NCI-H226 (cell line): ENCODE data around the gene FBXW5.

Experiments used
- DNase-seq: peaks from one replicate; pipeline ENCODE4 v3.0.0-alpha.2; 2015

The FBXW5 gene

DNA sequence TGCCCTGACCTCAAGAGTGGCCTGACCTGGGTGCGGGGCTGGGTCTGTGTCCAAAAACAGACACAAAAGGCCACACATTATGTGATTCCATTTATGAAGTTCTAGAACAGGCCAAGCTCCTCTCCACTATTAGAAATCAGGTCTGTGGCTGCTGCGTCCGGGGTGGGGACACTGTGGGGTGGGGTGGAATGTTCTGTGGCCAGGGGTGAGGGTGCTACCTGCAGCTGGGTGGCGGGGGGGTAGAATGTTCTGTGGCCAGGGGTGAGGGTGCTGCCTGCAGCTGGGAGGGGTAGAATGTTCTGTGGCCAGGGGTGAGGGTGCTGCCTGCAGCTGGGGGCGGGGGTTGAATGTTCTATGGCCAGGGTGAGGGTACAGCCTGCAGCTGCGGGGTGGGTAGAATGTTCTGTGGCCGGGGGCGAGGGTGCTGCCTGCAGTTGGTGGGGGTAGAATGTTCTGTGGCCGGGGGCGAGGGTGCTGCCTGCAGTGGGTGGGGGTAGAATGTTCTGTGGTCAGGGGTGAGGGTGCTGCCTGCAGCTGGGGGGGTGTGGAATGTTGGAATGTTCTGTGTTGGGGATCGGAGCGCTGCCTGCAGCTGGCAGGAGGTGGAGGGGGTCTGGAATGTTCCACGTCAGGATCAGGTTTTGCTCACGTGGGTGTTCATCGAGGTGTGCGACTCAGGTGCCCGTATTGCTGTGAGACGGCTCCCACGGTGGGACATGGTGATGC is 15.8 kb upstream of the FBXW5 start:
- no peak for DNase-seq

DNA sequence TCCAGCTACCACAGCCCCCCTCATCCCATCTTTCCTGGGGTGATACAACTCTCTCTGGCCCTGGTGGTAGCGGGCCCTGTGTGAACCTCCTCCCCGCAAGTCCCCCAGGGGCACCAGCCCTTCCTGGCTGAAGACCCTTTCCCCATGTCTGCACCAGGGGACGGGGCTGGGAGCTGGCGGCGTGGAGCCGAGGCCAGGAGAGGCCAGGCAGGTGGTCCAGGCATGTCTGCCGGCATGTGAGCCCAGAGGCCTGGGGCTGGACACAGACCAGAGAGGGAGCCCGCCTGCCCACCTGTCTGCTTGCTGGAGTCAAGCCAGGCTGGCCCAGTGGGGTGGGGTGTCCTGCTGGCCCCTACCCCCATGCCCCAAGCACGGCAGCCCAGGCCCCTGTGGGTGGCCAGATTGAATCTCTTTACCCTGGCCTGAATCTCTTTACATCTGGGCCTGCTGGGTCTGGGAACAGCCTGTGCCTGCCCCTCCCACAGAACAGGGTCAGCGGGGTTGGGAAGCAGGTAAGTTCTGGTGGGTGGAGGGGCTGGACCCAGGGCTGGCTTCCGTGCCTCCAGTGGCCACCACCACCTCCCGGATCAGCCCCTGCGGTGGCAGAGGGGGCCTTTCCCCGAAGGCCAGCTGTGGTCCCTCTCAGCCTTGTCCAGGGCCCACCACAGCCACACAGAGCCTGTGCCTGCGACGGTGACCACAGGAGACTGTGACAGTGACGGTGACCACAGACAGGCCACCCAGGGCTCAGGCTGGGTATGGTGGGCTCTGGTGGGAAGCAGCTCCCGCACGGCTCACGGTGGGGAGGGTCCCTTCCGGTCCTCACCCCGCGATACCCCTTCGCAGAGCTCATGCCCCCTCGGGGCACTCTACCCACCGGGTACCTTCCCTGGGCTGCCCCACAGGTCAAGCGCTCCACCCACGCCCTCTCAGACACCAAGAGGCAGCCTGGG is 14.6 kb upstream of the FBXW5 start:
- no peak for DNase-seq

DNA sequence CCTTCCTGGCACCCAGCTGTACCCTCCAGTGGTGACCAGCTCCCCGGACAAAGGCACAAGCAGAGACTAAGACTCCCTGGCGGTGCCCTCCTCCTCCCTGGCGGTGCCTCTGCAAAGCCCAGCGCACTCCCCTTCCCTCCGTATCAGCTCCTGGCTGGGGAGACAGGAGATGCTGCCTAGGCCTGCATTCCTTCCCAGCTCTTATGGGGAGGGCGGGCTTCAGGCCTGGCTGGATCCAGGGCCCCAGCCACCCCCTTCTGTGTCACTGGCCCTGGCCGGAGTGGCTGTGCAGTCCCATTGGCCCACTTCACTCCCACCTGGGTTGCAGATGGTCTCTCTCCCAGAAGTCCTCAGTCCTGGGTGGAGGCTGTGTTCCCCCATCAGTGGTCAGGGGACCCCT is 13.9 kb upstream of the FBXW5 start:
- DNase-seq: no peak

DNA sequence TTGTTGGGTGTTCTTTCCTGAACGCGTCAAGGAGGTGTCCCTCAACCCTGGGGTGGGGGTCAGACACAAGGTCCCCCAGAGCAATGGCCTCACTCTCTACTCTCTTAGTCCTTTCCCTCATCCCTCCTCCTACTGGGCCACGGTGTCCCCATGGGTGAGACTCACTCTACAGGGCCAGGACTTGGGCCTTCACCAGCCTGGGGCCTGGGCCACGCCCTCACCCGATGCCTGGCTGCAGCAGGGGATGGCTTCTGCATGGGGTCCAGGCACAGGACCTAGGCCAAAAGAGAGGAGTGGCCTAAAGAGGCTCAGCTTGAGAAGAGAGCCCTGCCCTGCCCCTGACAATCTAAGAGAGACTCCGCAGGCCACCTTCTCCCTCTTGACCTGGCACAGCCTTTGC is 13.4 kb upstream of the FBXW5 start:
- DNase-seq: no peak

DNA sequence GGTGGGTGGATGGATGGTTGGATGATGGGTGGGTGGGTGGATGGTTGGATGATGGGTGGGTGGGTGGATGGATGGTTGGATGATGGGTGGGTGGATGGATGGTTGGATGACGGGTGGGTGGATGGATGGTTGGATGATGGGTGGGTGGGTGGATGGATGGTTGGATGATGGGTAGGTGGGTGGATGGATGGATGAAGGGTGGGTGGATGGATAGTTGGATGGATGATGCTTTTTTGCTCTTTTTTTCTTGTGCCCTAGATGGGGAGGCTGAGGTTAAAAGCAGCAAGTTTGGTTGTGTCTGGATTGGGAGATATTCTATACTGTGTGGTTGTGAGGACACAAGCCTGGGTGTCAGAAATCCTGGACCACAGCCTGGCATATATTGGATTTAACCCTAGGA is 12.9 kb upstream of the FBXW5 start:
- DNase-seq: no peak

DNA sequence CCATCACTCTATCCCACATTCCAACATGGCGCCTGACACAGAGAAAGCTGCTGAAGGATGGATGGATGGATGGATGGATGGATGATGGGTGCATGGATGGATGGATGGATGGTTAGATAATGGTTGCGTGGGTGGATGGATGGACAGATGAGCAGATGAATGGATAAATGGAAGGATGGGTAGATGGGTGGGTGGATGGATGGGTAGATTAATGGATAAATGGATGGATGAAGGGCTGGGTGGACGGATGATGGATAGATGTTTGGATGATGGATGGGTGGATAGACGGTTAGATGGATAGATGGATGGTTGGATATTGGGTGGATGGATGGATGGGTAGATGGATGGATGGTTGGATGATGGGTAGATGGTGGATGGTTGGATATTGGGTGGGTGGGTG is 12.1 kb upstream of the FBXW5 start:
- no peak for DNase-seq

DNA sequence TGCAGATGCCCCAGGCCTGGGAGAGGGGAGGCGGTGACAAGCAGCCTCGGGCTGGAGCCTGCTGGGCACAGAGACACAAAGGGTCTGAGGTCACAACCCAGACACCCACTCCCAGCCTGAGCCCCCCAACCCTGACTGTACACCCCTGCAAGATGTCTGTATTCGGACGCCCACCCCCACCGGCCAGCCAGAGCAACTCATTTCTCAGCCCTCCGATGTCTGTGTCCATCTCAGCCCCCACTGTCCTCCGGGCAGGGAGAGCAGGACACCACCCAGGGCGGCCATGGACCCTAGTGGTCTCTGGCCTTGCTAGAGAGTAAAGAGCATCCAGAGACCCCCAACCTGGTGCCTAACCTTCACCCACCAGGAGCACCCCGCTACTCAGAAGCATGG is 11.4 kb upstream of the FBXW5 start:
- no peak for DNase-seq

DNA sequence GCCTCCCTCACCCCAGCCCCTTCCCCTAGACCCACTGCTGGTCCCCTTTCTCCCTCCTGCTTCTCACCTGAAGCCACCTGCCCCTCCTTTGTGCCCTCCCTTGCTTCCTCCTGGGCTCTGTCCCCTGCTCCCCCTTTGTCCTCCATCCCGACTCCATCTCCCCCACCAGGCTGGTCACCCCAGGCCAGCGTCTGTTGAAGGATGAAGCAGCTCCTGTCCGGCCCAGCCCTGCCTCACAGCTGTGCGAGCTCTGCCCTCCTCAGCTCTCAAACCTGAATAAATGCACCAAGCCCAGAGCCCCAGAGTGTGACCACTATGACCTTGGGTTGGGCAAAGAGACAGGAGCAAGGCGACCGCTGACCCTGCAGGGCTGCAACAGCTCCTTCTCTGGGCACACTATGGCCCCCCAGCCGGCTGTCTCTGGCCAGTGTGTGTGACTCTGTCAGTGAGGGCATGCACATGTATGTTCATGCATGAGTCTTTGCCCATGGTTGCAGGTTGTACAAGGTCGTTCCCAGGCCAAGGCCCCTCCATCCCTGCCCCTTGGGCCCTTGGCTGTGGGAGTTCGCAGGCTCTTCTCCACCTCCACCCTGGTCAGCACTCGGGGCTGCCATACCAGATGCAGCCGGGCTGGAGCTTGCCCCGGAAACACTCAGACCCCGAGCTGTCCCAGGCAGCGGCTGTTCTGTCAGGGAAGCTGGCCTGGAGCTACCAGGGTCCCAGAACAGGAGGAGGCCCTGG is 10.8 kb upstream of the FBXW5 start:
- DNase-seq: no peak

DNA sequence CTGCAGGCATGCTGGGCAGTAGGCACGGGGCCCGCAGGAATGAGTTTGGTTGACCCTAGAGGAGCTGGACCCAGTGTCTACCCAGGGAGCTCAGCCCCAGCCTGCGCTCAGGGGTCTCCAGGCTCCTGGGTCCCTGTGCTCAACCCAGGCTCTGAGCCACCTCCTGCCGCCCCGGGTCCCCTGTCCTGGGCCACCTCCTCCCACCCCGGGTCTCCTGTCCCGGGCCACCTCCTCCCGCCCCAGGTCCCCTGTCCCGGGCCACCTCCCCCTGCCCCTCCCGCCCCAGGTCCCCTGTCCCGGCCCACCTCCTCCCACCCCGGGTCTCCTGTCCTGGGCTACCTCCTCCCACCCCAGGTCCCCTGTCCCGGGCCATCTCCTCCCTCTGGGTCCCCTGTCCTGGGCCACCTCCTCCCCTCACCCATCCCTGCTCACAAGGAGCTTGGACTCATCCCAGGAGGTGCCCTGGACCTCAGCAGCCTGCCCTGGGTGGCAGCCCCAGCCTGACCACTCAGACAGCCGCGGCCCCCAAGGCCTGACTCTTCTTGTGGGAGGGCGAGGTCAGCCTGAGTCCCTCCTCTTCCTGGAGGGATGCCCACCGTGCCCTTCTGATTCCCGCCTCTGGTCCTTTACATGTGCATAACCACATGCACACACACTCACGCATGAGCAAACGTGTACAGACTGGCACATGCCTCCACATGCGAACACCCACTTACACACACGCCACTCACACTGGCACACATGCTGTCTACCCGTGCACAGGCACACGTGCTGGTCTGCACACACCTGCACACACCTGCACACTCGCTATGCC is 9.9 kb upstream of the FBXW5 start:
- DNase-seq: no peak

DNA sequence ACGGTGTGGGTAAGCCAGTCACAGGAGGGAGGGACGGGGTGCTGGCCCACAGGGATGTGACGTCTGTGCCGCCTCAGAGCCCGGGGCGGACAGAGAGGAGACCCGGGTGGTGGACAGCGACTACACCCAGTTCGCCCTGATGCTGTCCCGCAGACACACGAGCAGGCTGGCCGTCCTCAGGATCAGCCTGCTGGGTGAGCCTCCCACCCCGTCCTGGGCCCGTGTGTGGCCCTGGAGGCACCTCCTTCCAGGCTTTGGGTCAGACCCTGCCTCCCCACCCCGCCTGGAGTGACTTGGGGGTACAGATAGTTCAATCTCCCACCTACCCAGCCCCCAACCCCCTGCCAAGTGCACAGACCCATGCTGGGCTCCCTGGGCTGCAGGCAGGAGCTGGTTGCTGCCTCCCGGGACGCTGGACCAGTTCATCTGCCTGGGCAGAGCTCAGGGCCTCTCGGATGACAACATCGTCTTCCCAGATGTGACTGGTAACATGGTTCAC is 9.3 kb upstream of the FBXW5 start:
- DNase-seq: no peak

DNA sequence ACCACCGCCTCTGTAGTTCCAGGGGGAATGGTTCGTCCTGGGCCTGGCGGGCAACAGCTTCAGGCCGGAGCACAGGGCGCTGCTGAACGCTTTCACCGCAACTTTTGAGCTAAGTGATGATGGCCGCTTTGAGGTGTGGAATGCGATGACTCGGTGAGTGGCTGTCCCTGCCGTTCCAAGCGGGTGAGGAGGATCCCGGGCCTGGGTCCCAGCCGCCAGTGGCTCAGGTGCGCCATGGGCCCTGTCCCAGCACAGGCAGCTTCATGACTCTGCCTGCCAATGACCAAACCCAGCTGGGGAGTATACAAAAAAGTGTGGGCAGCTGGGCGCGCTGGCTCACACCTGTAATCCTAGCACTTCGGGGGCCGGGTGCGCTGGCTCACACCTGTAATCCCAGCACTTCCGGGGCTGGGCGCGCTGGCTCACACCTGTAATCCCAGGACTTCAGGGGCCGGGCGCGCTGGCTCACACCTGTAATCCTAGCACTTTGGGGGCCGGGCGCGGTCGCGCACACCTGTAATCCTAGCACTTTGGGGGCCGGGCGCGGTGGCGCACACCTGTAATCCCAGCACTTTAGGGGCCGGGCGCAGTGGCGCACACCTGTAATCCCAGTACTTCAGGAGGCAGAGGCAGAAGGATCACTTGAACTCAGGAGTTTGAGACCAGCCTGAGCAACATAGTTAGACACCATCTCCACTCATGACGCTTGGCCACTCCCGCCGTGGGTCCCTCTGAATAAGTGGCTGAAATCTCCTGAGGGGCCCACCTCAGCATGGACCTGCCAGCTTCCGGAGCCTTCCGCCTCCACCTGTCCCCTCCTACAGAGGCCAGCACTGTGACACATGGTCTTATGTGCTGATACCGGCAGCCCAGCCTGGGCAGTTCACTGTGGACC is 8.6 kb upstream of the FBXW5 start:
- DNase-seq: no peak

DNA sequence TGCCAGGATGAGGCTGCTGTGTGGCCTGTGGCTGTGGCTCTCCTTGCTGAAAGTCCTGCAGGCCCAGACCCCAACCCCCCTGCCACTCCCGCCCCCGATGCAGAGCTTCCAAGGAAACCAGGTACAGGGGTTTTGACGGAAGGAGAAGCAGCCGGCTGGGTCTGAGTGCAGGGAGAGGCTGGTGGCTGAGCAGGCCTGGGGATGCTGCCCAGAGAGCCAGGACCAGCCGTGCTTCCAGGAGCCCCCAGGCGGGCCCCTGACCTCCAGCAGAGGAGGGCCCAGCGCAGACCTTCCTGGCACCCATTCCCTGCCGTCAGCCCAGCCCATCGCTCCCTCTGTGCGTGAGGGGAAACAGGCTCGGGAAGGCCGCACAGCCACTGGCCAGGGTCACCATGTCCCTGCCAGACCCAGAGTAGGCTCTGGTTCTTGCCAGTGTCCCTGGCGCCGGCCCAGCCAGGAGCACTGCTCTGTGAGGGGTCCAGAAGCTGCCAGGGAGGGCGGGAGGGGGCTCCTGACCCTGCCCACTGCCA is 7.8 kb upstream of the FBXW5 start:
- no peak for DNase-seq

DNA sequence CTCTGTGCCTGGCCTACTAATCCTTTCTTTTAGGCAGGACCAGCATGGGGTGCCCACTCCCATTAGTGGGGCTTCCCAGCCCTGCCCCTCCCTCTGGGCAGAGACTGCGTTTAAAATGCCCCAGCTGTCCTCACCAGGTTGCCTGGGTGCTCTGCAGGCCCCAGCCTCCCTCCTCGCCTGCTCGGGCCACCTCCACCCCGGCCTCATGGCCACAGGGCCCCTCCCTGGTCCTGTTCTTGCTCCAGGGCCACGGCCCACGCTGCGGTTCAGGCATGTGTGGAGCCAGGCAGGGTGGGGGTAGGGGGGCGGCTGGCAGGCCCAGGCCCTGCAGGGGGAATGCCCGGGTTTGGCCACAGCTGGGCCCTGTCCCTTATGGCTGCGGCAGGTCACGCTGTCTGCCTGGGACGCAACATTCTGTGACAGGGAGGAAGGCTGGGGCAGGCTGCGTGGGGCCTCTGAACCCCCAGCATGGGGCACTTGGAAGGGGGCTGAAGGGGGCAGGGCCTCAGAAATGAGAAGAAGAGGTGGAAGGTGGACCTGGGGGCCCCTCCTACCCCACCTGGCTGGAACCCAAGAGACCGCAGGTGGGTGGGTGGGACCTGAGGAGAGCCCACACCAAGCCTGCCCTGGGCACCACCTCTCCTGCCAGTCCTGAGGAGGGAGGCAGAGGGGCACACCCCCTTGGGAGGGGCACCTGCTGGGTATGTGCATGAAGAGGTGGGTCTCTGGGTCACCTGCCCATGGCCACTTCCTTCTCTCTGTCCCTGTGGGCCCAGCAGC is 7.2 kb upstream of the FBXW5 start, which contains the start of gene LCN12:
Gene LCN12 (plus strand): TSS at position 733 of the 780 bp plus-strand sequence. CDS start 55 bp downstream, outside the sequence.
- no peak for DNase-seq

DNA sequence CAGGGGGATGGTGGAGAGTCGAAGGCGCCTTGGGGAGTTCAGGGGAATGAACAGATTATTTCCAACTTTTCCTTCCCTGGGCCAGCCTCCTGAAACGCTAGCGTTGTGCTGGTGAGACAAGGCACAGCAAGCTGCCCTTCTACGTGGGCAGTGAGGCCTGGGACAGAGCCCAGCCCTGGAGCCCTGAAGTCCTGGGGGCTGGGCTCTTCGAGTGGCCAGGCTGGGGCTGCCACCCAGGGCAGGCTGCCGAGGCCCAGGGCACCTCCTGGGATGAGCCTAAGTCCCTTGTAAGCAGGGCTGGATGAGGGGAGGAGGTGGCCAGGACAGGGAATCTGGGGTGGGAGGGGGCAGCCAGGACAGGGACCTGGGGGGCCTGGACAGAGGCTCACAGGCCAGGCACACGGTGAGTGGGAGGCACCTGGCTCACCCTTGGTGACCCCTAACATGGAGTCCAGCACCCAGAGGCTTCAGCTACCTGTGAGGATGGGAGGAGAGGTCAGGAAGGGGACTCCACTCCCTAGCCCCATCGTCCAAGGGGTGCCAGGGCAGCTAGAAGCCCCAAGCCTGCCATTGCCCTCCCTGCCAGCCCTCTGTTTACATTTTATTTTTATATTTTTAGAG is 6.2 kb upstream of the FBXW5 start:
- DNase-seq: no peak

DNA sequence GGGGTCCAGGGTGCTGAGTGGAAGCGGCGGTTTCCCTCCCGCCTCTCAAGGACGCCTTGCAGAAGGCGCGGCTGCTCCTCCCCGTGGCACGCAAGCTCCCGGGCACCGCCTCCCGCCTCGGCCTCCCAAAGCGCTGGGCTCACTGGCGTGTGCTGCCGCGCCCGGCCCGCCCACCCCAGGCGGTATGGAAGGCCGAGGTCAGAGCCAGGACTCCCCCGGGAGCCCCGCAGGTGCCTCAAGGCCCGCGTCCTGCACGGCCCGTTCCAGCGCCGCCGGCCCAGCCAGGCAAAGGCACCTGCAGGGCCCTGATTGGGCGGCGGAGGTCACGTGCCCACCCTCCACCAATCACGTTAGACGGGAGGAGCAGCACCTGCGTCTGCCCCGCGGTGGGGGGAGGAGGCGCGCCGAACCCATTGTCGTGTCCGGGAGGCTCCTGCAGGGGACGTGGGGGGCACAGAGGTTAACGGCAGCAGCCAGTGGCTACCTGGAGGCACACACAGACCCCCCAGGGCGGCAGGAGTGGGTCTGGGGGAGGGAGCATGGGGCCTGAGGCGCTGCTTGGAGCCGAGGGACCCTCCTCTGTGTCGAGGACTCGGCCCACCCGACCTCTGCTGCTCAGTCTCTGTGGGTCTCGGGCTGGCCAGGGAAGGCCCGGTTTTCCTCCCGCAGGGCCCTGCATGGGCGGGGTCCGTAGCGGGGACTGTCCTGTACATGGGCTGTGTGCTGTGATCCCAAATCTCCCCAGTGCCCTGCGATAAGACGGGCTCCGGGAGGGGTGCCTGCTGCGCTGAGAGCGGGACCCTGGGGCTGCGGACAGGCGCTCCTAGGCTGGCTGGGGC is 5.5 kb upstream of the FBXW5 start:
- DNase-seq: peak; percentile 91

DNA sequence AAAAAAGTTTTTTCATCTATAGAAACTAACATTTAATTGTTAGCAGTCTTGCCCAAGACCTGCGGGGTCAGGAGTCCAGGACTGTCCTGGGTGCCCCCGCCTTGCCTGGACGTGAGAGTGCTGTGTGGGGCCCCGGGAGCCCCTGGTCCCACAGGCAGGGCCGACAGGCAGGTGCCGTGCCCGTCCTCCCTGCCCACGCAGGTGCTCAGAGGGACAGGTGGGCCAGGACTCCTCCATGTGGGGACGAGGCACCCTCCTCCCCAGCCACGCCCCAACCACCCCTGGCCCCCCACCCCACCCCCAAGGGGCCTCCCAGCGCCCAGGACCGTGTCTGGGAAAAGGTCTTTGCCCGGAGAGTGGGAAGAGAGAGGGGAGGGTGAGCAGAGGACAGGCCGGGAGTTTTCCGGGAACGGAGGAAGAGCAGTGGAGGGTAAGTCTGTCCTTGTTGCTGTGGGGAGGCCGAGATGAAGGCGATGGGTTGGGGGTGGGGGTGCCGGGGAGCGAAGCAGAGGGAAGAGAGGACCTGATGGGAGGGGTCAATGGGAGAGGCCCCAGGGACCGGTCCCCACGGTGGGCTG is 4.8 kb upstream of the FBXW5 start:
- DNase-seq: no peak

DNA sequence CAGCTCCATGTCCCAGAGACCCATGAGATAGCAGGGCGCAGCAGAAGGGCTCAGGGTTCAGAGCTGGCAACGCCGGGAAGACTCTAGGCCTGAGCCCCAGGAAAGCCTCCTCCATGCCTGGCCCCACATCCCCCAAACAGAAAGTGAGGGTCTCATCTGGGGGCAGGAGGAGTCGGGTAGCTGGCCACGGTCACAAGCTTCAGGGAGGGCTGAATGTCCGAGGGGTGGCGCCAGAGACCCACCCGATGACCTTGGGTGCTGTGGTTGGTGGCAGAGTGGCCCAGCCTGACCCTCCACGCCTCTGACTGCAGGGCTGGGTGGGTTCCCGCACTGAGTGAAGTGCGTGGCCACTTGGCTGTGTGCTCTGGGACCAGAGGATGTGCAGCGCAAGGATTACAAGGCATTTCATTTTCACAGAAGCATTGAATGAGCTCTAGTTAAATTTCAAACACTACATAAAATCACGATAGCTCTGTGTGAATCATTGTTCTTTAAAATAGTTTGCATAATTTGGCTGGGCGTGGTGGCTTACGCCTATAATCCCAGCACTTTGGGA is 3.5 kb upstream of the FBXW5 start:
- DNase-seq: peak; percentile 13
